Epithelial cell of esophagus (primary cell): ENCODE data around the gene ST6GALNAC4.

Experiments used
- DNase-seq: peaks from one replicate; pipeline ENCODE4 v3.0.0; 2010; ENCODE audit warnings: low read depth
- H3K4me3 ChIP-seq: 2 replicates; pipeline ENCODE4 v1.5.1; 2011; ENCODE audit warnings: mild to moderate bottlenecking, low read length, control low read depth
- CTCF ChIP-seq: IDR thresholded peaks from 2 replicates; pipeline ENCODE4 v1.5.1; 2011; ENCODE audit warnings: low read depth, mild to moderate bottlenecking, low read length, control low read depth, inconsistent platforms; ENCODE audit not compliant: insufficient read depth; ENCODE audit errors: missing control alignments

The ST6GALNAC4 gene

GRCh38 chr9:127916720-127917581 is at the start of gene ST6GALNAC4:
TSS of gene ST6GALNAC4 (minus strand) at chr9:127917041. CDS start at chr9:127916419, 622 bp downstream.
- TF ChIP-seq CTCF = no peak
- DNase-seq = peak; percentile 85

GRCh38 chr9:127965953-127966352 is 49.1 kb upstream of the ST6GALNAC4 start:
- TF ChIP-seq CTCF = no peak
- DNase-seq = no peak
- no peak overlapping the region for H3K4me3 ChIP-seq

More at GRCh38 chr9:127916720-127917581, at the start of gene ST6GALNAC4:
- H3K4me3 ChIP-seq = peak within 1 kb of the TSS; percentile 71

- DNase-seq = no peak
- no peak for TF ChIP-seq CTCF
- H3K4me3 ChIP-seq = no peak overlapping the region
These were observed 46.7 kb upstream of the ST6GALNAC4 start for GRCh38 chr9:127963359-127964064.

GRCh38 chr9:127963041-127963358 is 46.2 kb upstream of the ST6GALNAC4 start:
- DNase-seq = no peak
- H3K4me3 ChIP-seq = no peak overlapping the region
- no peak for TF ChIP-seq CTCF

GRCh38 chr9:127962278-127962677 is 45.4 kb upstream of the ST6GALNAC4 start:
- DNase-seq = no peak
- H3K4me3 ChIP-seq = no peak overlapping the region
- TF ChIP-seq CTCF = no peak

GRCh38 chr9:127961613-127962155 is 44.8 kb upstream of the ST6GALNAC4 start:
- DNase-seq = no peak
- TF ChIP-seq CTCF = no peak
- no peak overlapping the region for H3K4me3 ChIP-seq

GRCh38 chr9:127961155-127961490 is 44.3 kb upstream of the ST6GALNAC4 start:
- no peak overlapping the region for H3K4me3 ChIP-seq

More at GRCh38 chr9:127961155-127961490, 44.3 kb upstream of the ST6GALNAC4 start:
- no peak for TF ChIP-seq CTCF
- DNase-seq = no peak
